Inflammatory macrophage (primary cell): ENCODE data around the gene SLC15A4.
"Not testable (repeated sequence)": the region's sequence is repeated elsewhere in the genome, so short reads cannot be mapped to it uniquely, and the experiment has no call there.

Source experiments
- DNase-seq, 2 donors: peaks; one replicate each; pipeline ENCODE4 v3.0.0-alpha.2; 2020 to 2022
- total RNA-seq, 18 experiments: gene quantifications; one replicate each; lab custom pipeline; 2026; ENCODE audit warnings: mixed read lengths in 6 of 18, inconsistent platforms in 2 of 18; lab: John Stamatoyannopoulos, UW

The SLC15A4 gene
- 26.4 to 64.1 (median 53.4) reads per million in 18 experiments for total RNA-seq

GRCh38 chr12:128823916-128824839, at the start of gene SLC15A4:
SLC15A4 (minus strand) TSS chr12:128823958; CDS start chr12:128823943, 15 bp downstream.
- peak; percentile 94 to 97 for DNase-seq

- peak; percentile 17 to 33 for DNase-seq
Measured at GRCh38 chr12:128872303-128872702, 48.5 kb upstream of the SLC15A4 start.

DNA sequence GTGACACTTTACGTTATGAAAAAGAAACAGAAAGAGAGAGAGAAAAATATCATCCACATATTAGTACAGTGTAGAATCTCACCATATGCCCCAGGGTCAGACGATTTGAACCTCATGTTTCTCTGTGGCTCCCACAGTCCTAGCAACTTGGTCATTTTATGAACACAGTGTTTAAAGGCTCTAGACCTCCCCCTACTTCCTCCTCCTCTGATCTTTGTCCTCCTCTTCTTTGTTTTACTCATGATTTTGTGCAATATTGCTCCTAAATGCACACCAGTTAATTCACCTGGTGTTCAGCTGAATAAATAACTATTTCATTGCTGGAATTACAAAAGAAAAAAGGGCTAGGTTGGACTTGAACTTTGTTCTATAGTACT, 47.7 kb upstream of the SLC15A4 start:
- no peak for DNase-seq

GRCh38 chr12:128867466-128867865, 43.7 kb upstream of the SLC15A4 start:
- DNase-seq, result no peak

DNA sequence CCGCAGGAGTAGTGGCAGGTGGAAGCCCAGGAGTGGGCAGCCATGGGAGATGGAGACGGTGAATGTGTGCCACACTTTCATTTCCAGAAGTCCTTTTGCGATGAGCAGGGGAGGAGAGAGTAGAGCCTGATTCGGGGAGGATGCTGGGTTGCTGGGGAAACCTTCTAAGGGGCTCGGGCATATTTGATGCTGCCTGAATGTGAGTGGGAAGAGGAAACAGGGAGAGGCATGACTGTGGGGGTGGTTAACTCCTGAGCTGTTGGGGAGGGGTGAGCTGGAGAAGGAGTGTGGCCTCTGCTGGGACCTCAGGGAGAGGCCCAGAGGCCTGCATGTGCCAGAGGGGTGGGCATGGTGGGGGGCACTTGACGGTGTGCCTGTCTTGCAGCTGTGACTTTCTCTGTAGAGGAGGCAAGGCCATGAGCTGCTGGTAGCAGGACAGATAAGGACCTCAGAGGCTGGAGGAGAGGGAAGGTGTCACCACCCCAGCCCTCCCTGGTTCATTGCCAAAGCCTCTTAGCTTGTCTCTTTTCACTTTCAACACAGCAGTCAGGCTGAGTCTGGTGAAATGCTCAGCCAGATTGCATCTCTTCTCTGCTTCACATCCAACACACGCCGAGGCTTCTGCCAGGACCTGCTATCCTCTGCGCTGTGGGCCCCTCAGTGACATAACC, 40.9 kb upstream of the SLC15A4 start:
- DNase-seq, result peak; percentile 44 to 50

- no peak for DNase-seq
Measured at GRCh38 chr12:128863957-128864356, 40.2 kb upstream of the SLC15A4 start.

GRCh38 chr12:128861226-128862016, 37.7 kb upstream of the SLC15A4 start:
- DNase-seq, result no peak

- DNase-seq, result no peak
Measured at GRCh38 chr12:128859311-128859710, 35.6 kb upstream of the SLC15A4 start.

- DNase-seq, result peak; percentile 75 to 77
Measured at GRCh38 chr12:128857133-128857763, 33.5 kb upstream of the SLC15A4 start.

DNA sequence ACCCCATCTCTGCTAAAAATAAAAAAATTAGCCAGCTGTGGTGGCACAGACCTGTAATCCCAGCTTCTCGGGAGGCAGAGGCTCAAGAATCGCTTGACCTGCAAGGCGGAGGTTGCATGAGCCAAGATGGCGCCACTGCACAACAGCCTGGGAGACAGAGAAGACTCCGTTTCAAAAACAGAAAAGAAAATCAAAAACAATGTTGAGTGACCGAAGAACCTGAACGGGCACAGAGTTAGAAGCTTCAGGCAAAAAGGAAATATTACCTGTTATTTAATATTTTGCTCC, 33.0 kb upstream of the SLC15A4 start:
- no peak for DNase-seq

- DNase-seq, result no peak
Measured at GRCh38 chr12:128856035-128856790, 32.5 kb upstream of the SLC15A4 start.

GRCh38 chr12:128853600-128854197, 29.9 kb upstream of the SLC15A4 start:
- no peak for DNase-seq

DNA sequence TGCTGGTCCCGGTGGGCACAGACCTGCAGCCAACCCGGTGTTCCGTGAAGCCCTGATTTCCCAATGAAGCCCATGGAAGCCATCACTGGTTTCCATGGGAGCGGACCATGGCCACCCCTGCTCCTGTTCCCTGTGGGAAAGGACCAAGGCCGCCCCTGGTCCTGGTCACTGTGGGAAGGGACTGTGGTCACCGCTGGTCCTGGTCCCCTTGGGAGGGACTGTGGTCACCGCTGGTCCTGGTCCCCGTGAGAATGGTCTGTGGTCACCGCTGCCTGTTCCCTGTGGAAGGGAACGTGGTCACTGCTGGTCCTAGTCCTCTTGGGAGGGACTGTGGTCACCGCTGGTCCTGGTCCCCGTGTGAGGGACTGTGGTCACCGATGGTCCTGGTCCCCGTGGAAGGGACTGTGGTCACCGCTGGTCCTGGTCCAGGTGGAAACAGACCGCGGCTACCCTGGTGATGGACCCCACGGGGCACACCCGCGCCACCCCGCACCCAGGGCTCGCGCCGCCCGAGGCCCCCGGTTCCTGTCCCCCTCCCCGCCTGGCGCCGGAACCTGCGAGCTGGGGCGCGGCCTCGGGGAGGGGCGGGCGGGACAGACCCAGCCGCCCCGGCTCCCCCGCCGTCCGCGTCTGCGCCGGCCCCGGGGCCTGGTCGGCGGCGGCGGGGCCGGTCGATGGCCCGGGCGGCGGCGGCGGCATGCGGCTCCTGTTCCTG, 29.3 kb upstream of the SLC15A4 start, which contains the start of gene GLT1D1:
Gene GLT1D1, plus strand, starts transcription at position 594 of the 715 bp plus-strand sequence. Its CDS starts 104 bp downstream, at position 698.
- no peak for DNase-seq

GRCh38 chr12:128852026-128852698, 28.4 kb upstream of the SLC15A4 start:
- DNase-seq, result no peak

GRCh38 chr12:128851429-128851828, 27.7 kb upstream of the SLC15A4 start:
- not testable (repeated sequence) for DNase-seq

- no peak for DNase-seq
Measured at GRCh38 chr12:128850400-128850799, 26.6 kb upstream of the SLC15A4 start.

DNA sequence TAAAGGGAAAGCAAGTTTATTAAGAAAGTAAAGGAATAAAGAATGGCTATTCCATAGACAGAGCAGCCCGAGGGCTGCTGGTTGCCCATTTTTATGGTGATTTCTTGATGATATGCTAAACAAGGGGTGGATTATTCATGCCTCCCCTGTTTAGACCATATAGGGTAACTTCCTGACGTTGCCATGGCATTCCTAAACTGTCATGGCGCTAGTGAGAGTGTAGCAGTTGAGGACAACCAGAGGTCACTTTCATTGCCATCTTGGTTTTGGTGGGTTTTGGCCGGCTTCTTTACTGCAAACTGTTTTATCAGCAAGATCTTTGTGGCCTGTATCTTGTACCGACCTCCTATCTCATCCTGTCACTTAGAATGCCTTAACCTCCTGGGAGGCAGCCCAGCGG, 26.0 kb upstream of the SLC15A4 start:
- DNase-seq, result not testable (repeated sequence)

DNA sequence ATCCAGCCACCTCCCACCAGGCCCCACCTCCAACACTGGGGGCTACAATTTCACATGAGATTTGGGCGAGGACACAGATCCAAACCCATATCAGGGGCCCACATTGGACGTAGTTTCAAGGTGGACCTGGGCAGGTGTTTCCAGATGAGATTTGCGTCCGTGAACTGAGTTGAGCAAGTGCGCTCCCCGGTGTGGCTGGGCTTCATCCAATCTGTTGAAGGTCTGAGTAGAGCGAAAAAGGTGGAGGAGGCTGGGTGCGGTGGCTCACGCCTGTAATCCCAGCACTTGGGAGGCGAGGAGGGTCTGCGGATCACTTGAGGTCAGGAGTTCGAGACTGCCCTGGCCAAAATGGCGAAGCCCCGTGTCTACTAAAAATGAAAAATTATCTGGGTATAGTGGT, 24.6 kb upstream of the SLC15A4 start:
- DNase-seq, result no peak

DNA sequence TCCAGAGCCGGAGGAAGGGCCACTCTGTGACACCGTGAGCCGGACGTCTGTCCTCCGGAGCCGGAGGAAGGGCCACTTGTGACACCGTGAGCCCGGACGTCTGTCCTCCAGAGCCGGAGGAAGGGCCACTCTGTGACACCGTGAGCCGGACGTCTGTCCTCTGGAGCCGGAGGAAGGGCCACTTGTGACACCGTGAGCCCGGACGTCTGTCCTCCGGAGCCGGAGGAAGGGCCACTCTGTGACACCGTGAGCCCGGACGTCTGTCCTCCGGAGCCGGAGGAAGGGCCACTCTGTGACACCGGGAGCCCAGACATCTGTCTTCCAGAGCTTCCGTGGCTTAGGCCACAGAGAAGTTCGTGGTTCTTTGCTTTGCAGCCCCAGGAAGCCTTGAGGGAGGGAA, 22.9 kb upstream of the SLC15A4 start:
- DNase-seq, result not testable (repeated sequence)
